ENCODE data around the gene DKK3.

DKK3 gene

GRCh38 chr11:11963842-11964773 lies 44.3 kb downstream of the DKK3 start:
- no peak for ATAC-seq
- Mint-ChIP-seq H3K27ac (no peak overlapping the region), H3K27me3 (peaks cover 40% of the 10 kb centered on the region), H3K9me3 (no peaks in the 10 kb centered on the region), H3K36me3 (no peaks in the 10 kb centered on the region), H3K4me3 (no peak overlapping the region), H3K4me1 (peaks cover 15% of the 10 kb centered on the region)

GRCh38 chr11:11963067-11963466 lies 45.4 kb downstream of the DKK3 start:
- no peak for ATAC-seq

GRCh38 chr11:11961399-11962028 lies 46.9 kb downstream of the DKK3 start:
- Mint-ChIP-seq H3K27ac (no peak overlapping the region), H3K27me3 (peaks cover 15% of the 10 kb centered on the region), H3K4me1 (peaks cover 15% of the 10 kb centered on the region), H3K9me3 (no peaks in the 10 kb centered on the region), H3K36me3 (peaks cover 4% of the 10 kb centered on the region), H3K4me3 (no peak overlapping the region)
- ATAC-seq = no peak

More at GRCh38 chr11:11963067-11963466, 45.4 kb downstream of the DKK3 start:
- no peak overlapping the region for H3K4me3 Mint-ChIP-seq
- H3K9me3 Mint-ChIP-seq = no peaks in the 10 kb centered on the region
- H3K27ac Mint-ChIP-seq = no peak overlapping the region
- peaks cover 29% of the 10 kb centered on the region for H3K27me3 Mint-ChIP-seq
- peaks cover 15% of the 10 kb centered on the region for H3K4me1 Mint-ChIP-seq
- H3K36me3 Mint-ChIP-seq = no peaks in the 10 kb centered on the region

GRCh38 chr11:11960687-11961086 lies 47.7 kb downstream of the DKK3 start:
- no peak for ATAC-seq
- Mint-ChIP-seq H3K4me1 (peaks cover 15% of the 10 kb centered on the region), H3K4me3 (no peak overlapping the region), H3K27me3 (peaks cover 7% of the 10 kb centered on the region), H3K36me3 (peaks cover 13% of the 10 kb centered on the region), H3K9me3 (no peaks in the 10 kb centered on the region), H3K27ac (no peak overlapping the region)

- Mint-ChIP-seq H3K36me3 (peaks cover 19% of the 10 kb centered on the region), H3K4me1 (peaks cover 15% of the 10 kb centered on the region), H3K4me3 (no peak overlapping the region), H3K9me3 (no peaks in the 10 kb centered on the region), H3K27ac (no peak overlapping the region), H3K27me3 (no peaks in the 10 kb centered on the region)
- no peak for ATAC-seq
These were observed 48.8 kb downstream of the DKK3 start for GRCh38 chr11:11959601-11960000.

- Mint-ChIP-seq H3K4me3 (no peak overlapping the region), H3K27ac (no peak overlapping the region), H3K4me1 (peaks cover 15% of the 10 kb centered on the region), H3K36me3 (peaks cover 28% of the 10 kb centered on the region), H3K27me3 (no peaks in the 10 kb centered on the region), H3K9me3 (no peaks in the 10 kb centered on the region)
- ATAC-seq = peak; percentile 25
These were observed 49.8 kb downstream of the DKK3 start for GRCh38 chr11:11958403-11959231.

GRCh38 chr11:11956006-11956405 lies 52.4 kb downstream of the DKK3 start:
- peaks cover 55% of the 10 kb centered on the region for H3K36me3 Mint-ChIP-seq
- ATAC-seq = no peak
- no peak overlapping the region for H3K4me3 Mint-ChIP-seq
- no peak overlapping the region for H3K27ac Mint-ChIP-seq
- H3K27me3 Mint-ChIP-seq = no peaks in the 10 kb centered on the region
- peaks cover 15% of the 10 kb centered on the region for H3K4me1 Mint-ChIP-seq
- H3K9me3 Mint-ChIP-seq = no peaks in the 10 kb centered on the region

- Mint-ChIP-seq H3K9me3 (no peaks in the 10 kb centered on the region), H3K4me3 (no peak overlapping the region), H3K27ac (no peak overlapping the region), H3K27me3 (no peaks in the 10 kb centered on the region), H3K36me3 (peaks cover 74% of the 10 kb centered on the region), H3K4me1 (no peaks in the 10 kb centered on the region)
- no peak for ATAC-seq
These were observed 56.4 kb downstream of the DKK3 start for GRCh38 chr11:11952036-11952435.

GRCh38 chr11:11949482-11949881 lies 58.9 kb downstream of the DKK3 start:
- peaks cover 72% of the 10 kb centered on the region for H3K36me3 Mint-ChIP-seq
- H3K27ac Mint-ChIP-seq = no peak overlapping the region
- H3K4me1 Mint-ChIP-seq = no peaks in the 10 kb centered on the region
- no peak for ATAC-seq
- no peak overlapping the region for H3K4me3 Mint-ChIP-seq
- no peaks in the 10 kb centered on the region for H3K27me3 Mint-ChIP-seq
- no peaks in the 10 kb centered on the region for H3K9me3 Mint-ChIP-seq

- no peak overlapping the region for H3K27ac Mint-ChIP-seq
- H3K9me3 Mint-ChIP-seq = no peaks in the 10 kb centered on the region
- no peak for ATAC-seq
- no peaks in the 10 kb centered on the region for H3K4me1 Mint-ChIP-seq
- peaks cover 63% of the 10 kb centered on the region for H3K36me3 Mint-ChIP-seq
- H3K4me3 Mint-ChIP-seq = no peak overlapping the region
- H3K27me3 Mint-ChIP-seq = no peaks in the 10 kb centered on the region
These were observed 60.0 kb downstream of the DKK3 start for GRCh38 chr11:11948242-11948947.

- no peak overlapping the region for H3K27ac Mint-ChIP-seq
- H3K9me3 Mint-ChIP-seq = no peaks in the 10 kb centered on the region
- peaks cover 63% of the 10 kb centered on the region for H3K36me3 Mint-ChIP-seq
- no peaks in the 10 kb centered on the region for H3K4me1 Mint-ChIP-seq
- no peaks in the 10 kb centered on the region for H3K27me3 Mint-ChIP-seq
- H3K4me3 Mint-ChIP-seq = no peak overlapping the region
- ATAC-seq = no peak
These were observed 60.6 kb downstream of the DKK3 start for GRCh38 chr11:11947825-11948224.

GRCh38 chr11:11946878-11947277 lies 61.5 kb downstream of the DKK3 start:
- peaks cover 61% of the 10 kb centered on the region for H3K36me3 Mint-ChIP-seq
- ATAC-seq = no peak
- H3K4me3 Mint-ChIP-seq = no peak overlapping the region
- H3K4me1 Mint-ChIP-seq = no peaks in the 10 kb centered on the region
- no peaks in the 10 kb centered on the region for H3K9me3 Mint-ChIP-seq
- H3K27me3 Mint-ChIP-seq = no peaks in the 10 kb centered on the region
- no peak overlapping the region for H3K27ac Mint-ChIP-seq

GRCh38 chr11:11946180-11946579 lies 62.2 kb downstream of the DKK3 start:
- Mint-ChIP-seq H3K4me3 (no peak overlapping the region), H3K9me3 (no peaks in the 10 kb centered on the region), H3K27ac (no peak overlapping the region), H3K4me1 (no peaks in the 10 kb centered on the region), H3K36me3 (peaks cover 54% of the 10 kb centered on the region), H3K27me3 (no peaks in the 10 kb centered on the region)
- no peak for ATAC-seq

GRCh38 chr11:11944444-11944843 lies 64.0 kb downstream of the DKK3 start:
- no peak for ATAC-seq
- Mint-ChIP-seq H3K4me1 (no peaks in the 10 kb centered on the region), H3K4me3 (no peak overlapping the region), H3K9me3 (no peaks in the 10 kb centered on the region), H3K27ac (no peak overlapping the region), H3K27me3 (no peaks in the 10 kb centered on the region), H3K36me3 (peaks cover 51% of the 10 kb centered on the region)

GRCh38 chr11:11942668-11943067 lies 65.8 kb downstream of the DKK3 start:
- no peak for ATAC-seq
- H3K27me3 Mint-ChIP-seq = no peaks in the 10 kb centered on the region
- H3K27ac Mint-ChIP-seq = no peak overlapping the region
- no peak overlapping the region for H3K4me3 Mint-ChIP-seq
- H3K36me3 Mint-ChIP-seq = peaks cover 59% of the 10 kb centered on the region
- H3K4me1 Mint-ChIP-seq = no peaks in the 10 kb centered on the region
- H3K9me3 Mint-ChIP-seq = no peaks in the 10 kb centered on the region
